ENCODE measurements around the gene NCKAP5. TPM values are rescaled to one million over a fixed set of nuclear protein-coding genes. Genes with fewer than 3 reads are reported as not detected.

NCKAP5 gene
- total RNA-seq, 1 donor from 2014 or later, result 7.7 TPM

- no peak for DNase-seq (ENCODE audit: extremely low spot score, unreplicated experiment)
- Mint-ChIP-seq H3K27ac (peak overlapping the region; percentile 6), H3K9me3 (no peaks in the 10 kb centered on the region), H3K27me3 (no peaks in the 10 kb centered on the region), H3K4me1 (ENCODE audit: unreplicated experiment) (peaks cover 4% of the 10 kb centered on the region), H3K36me3 (no peaks in the 10 kb centered on the region), H3K4me3 (no peak overlapping the region)
- TF ChIP-seq CTCF (conservative IDR thresholded peaks at IDR 0.05), result no peak
Observed at GRCh38 chr2:133509777-133510176, 58.5 kb downstream of the NCKAP5 start.

GRCh38 chr2:133508546-133509165 lies 59.6 kb downstream of the NCKAP5 start:
- Mint-ChIP-seq H3K27ac (no peak overlapping the region), H3K4me1 (ENCODE audit: unreplicated experiment) (peaks cover 6% of the 10 kb centered on the region), H3K9me3 (no peaks in the 10 kb centered on the region), H3K36me3 (no peaks in the 10 kb centered on the region), H3K4me3 (no peak overlapping the region), H3K27me3 (no peaks in the 10 kb centered on the region)
- TF ChIP-seq CTCF (conservative IDR thresholded peaks at IDR 0.05), result no peak
- DNase-seq (ENCODE audit: extremely low spot score, unreplicated experiment), result no peak

- Mint-ChIP-seq H3K36me3 (no peaks in the 10 kb centered on the region), H3K9me3 (peaks cover 6% of the 10 kb centered on the region), H3K27ac (no peak overlapping the region), H3K27me3 (no peaks in the 10 kb centered on the region), H3K4me1 (ENCODE audit: unreplicated experiment) (peaks cover 6% of the 10 kb centered on the region), H3K4me3 (no peak overlapping the region)
- no peak for DNase-seq (ENCODE audit: extremely low spot score, unreplicated experiment)
- no peak for TF ChIP-seq CTCF (conservative IDR thresholded peaks at IDR 0.05)
Observed at GRCh38 chr2:133506996-133507395, 61.3 kb downstream of the NCKAP5 start.

- H3K4me3 Mint-ChIP-seq, result no peak overlapping the region
- no peak for DNase-seq (ENCODE audit: extremely low spot score, unreplicated experiment)
- H3K27me3 Mint-ChIP-seq, result no peaks in the 10 kb centered on the region
- H3K36me3 Mint-ChIP-seq, result no peaks in the 10 kb centered on the region
- no peak overlapping the region for H3K27ac Mint-ChIP-seq
- H3K9me3 Mint-ChIP-seq, result peaks cover 6% of the 10 kb centered on the region
- no peak for TF ChIP-seq CTCF (conservative IDR thresholded peaks at IDR 0.05)
- peaks cover 6% of the 10 kb centered on the region for H3K4me1 Mint-ChIP-seq (ENCODE audit: unreplicated experiment)
Observed at GRCh38 chr2:133504566-133505505, 63.4 kb downstream of the NCKAP5 start.

GRCh38 chr2:133503927-133504326 lies 64.3 kb downstream of the NCKAP5 start:
- no peak for TF ChIP-seq CTCF (conservative IDR thresholded peaks at IDR 0.05)
- Mint-ChIP-seq H3K36me3 (no peaks in the 10 kb centered on the region), H3K27me3 (no peaks in the 10 kb centered on the region), H3K9me3 (peaks cover 6% of the 10 kb centered on the region), H3K4me3 (no peak overlapping the region), H3K27ac (no peak overlapping the region), H3K4me1 (ENCODE audit: unreplicated experiment) (peaks cover 6% of the 10 kb centered on the region)
- DNase-seq (ENCODE audit: extremely low spot score, unreplicated experiment), result no peak
